K562 (cell line): ENCODE measurements around the gene CEP295NL. TPM values are rescaled to one million over a fixed set of nuclear protein-coding genes. Genes with fewer than 3 reads are reported as not detected.
"Not testable (repeated sequence)": the region's sequence is repeated elsewhere in the genome, so short reads cannot be mapped to it uniquely, and the experiment has no call there.

Experiments used
- ATAC-seq: fragments of 200-7000 bp; cut with Tn5 transposase; 3 replicates; pipeline ENCODE4 v1.9.1; 2020; ENCODE audit warnings: moderate library complexity
- BruUV-seq: library from RNA; stranded (reverse); fragments of 400-500 nt; replicated peaks from 2 replicates; lab custom pipeline; 2021; lab: Mats Ljungman, UMichigan
- CTCF ChIA-PET: fragments of 300-600 bp; formaldehyde crosslinking; extraction: SDS; loops from one replicate; lab custom pipeline; 2021; ENCODE audit warnings: low intra/inter-chr PET ratio; lab: Yijun Ruan, JAX
- POLR2A ChIA-PET: fragments of 300-600, 350-650 bp; sonication (Branson Sonifier 250); formaldehyde crosslinking; extraction: SDS; loops from one replicate; lab custom pipeline; 2021; ENCODE audit warnings: antibody characterized with exemption, inconsistent platforms; lab: Yijun Ruan, JAX
- DNase-seq, 4 experiments: peaks; one replicate each; pipeline versions ENCODE4 v3.0.0 to v3.0.0-alpha.2; 2011 to 2018; ENCODE audit warnings: low spot score in 3 of 4, mixed read lengths in 3 of 4; ENCODE audit errors: extremely low read depth in 1 of 4
- FAIRE-seq: peaks from 2 replicates; lab custom pipeline; 2011; peaks lifted over from hg19 to GRCh38; lab: Jason Lieb, UNC
- H2AFZ ChIP-seq: 2 replicates; pipeline ENCODE4 v1.6.0; 2011; ENCODE audit warnings: low read depth, low read length, control low read depth, inconsistent platforms
- H3K27ac ChIP-seq: fragments of 200-600 bp; 3 replicates; pipeline ENCODE4 v1.8.0; 2011; ENCODE audit warnings: low read depth, mild to moderate bottlenecking, control low read depth, inconsistent platforms, low read length, moderate library complexity, mixed read lengths; ENCODE audit errors: extremely low read depth
- H3K27me3 ChIP-seq, 2 experiments: fragments of 300-600 bp in 1 of 2; 2 replicates in 1 of 2; 3 replicates in 1 of 2; pipeline versions ENCODE4 v1.6.0 to v1.8.0; 2011; ENCODE audit warnings: inconsistent platforms in 2 of 2, low read length in 2 of 2, mild to moderate bottlenecking in 1 of 2, mixed read lengths in 1 of 2, moderate library complexity in 1 of 2; ENCODE audit not compliant: control insufficient read depth in 2 of 2, insufficient read depth in 2 of 2
- H3K36me3 ChIP-seq: fragments of 300-600 bp; 3 replicates; pipeline ENCODE4 v1.8.0; 2011; ENCODE audit warnings: mild to moderate bottlenecking, low read length, inconsistent platforms; ENCODE audit not compliant: control insufficient read depth, insufficient read depth
- H3K4me1 ChIP-seq, 2 experiments: fragments of 200-600 bp in 1 of 2; replicated peaks in 1 of 2; 2 replicates in 1 of 2; 3 replicates in 1 of 2; pipeline versions ENCODE4 v1.5.1 to v1.8.0; 2011; ENCODE audit warnings: inconsistent platforms in 2 of 2, low read length in 2 of 2, mild to moderate bottlenecking in 1 of 2, mixed read lengths in 1 of 2, moderate library complexity in 1 of 2; ENCODE audit not compliant: control insufficient read depth in 2 of 2, insufficient read depth in 2 of 2
- H3K4me2 ChIP-seq: 2 replicates; pipeline ENCODE4 v1.6.1; 2011; ENCODE audit warnings: low read length, control low read depth, inconsistent platforms, mixed read lengths; ENCODE audit not compliant: insufficient read depth
- H3K4me3 ChIP-seq: fragments of 200-600 bp; sonication (generic), shearing (Covaris generic); 2 replicates; pipeline ENCODE4 v1.5.1; 2016; ENCODE audit warnings: control low read depth, inconsistent platforms
- H3K79me2 ChIP-seq: fragments of 200-600 bp; 3 replicates; pipeline ENCODE4 v1.8.0; 2011; ENCODE audit warnings: low read length, inconsistent platforms; ENCODE audit not compliant: control insufficient read depth, insufficient read depth
- H3K9ac ChIP-seq, 2 experiments: 2 replicates each; pipeline versions ENCODE4 v1.6.0 to v1.6.1; 2011; ENCODE audit warnings: low read depth in 2 of 2, low read length in 2 of 2, control low read depth in 1 of 2, inconsistent platforms in 1 of 2, mild to moderate bottlenecking in 1 of 2, mixed read lengths in 1 of 2; ENCODE audit not compliant: insufficient read depth in 1 of 2
- H3K9me1 ChIP-seq: one replicate; pipeline ENCODE4 v1.6.0; 2011; ENCODE audit warnings: inconsistent platforms, mild to moderate bottlenecking, low read length, moderate library complexity; ENCODE audit not compliant: control insufficient read depth, insufficient read depth
- H3K9me3 ChIP-seq: replicated peaks from 2 replicates; pipeline ENCODE4 v1.5.1; 2011; ENCODE audit warnings: low read depth, low read length, inconsistent platforms; ENCODE audit not compliant: control insufficient read depth, insufficient read depth
- H4K20me1 ChIP-seq: replicated peaks from 2 replicates; pipeline ENCODE4 v1.6.1; 2011; ENCODE audit warnings: low read length, inconsistent platforms, mixed read lengths; ENCODE audit not compliant: control insufficient read depth, insufficient read depth
- WGBS: fragments of 100-300 bp; shearing (Covaris generic); methylation state at CpG from one replicate; pipeline ENCODE4 v1.1.6; 2016; ENCODE audit warnings: low coverage, mixed read lengths; ENCODE audit not compliant: insufficient coverage; ENCODE audit errors: missing lambda C conversion rate; 5-methylcytosine and 5-hydroxymethylcytosine counted together
- in situ Hi-C: fragments of 300-500 bp; cut with MboI; formaldehyde crosslinking; loops from 4 replicates; pipeline ENCODE4 v1.15.0; 2018; ENCODE audit warnings: inconsistent platforms, mixed read lengths
- intact Hi-C: fragments of 100-400 bp; cut with micrococcal nuclease; formaldehyde crosslinking; loops from 2 replicates; pipeline ENCODE4 v1.14.2; 2022
- polyA plus RNA-seq, 8 experiments: library from polyadenylated mRNA; depleted of rRNA in 4 of 8; stranded (reverse) in 5 of 8; unstranded in 3 of 8; fragments of >200 nt; fragmentation: Nextera tagmentation in 2 of 8; fragmentation: Illumina TruSeq in 1 of 8; extraction: Ambion mirVana in 2 of 8; extraction: Trizol in 1 of 8; gene quantifications; 2 replicates each; pipeline versions ENCODE4 v1.2.1 to v1.2.3, GENCODE V29; 2011 to 2014; ENCODE audit warnings: inconsistent platforms in 1 of 8, missing spikeins in 1 of 8
- total RNA-seq, 7 experiments: library from RNA; depleted of rRNA in 6 of 7; stranded (reverse); fragments of >200 nt in 6 of 7; fragmentation: Illumina TruSeq in 2 of 7; extraction: Trizol in 2 of 7; gene quantifications; 2 replicates each; pipeline versions ENCODE4 v1.2.1 to v1.2.3, GENCODE V29; 2011 to 2021; ENCODE audit warnings: low replicate concordance in 1 of 7
- TF ChIP-seq, protein P1 (sequence below), 2 experiments: fragments of 450-650 bp; IDR thresholded peaks; 2 replicates each; pipeline ENCODE4 v1.6.1; 2016
- TF ChIP-seq, protein P2 (sequence below): sonication (generic); formaldehyde crosslinking; IDR thresholded peaks from 2 replicates; pipeline ENCODE4 v1.8.0; 2022; ENCODE audit warnings: mild to moderate bottlenecking, missing genetic modification reagents
- TF ChIP-seq, protein P3 (sequence below): fragments of 250-450 bp; sonication (Bioruptor Pico); IDR thresholded peaks from 2 replicates; pipeline ENCODE4 v1.4.0; 2020

CEP295NL gene
- total and polyA plus RNA-seq, 9 of the 15 experiments (the other 6 are each of a cell fraction or from before 2014, with no cell fraction given), result not detected

DNA sequence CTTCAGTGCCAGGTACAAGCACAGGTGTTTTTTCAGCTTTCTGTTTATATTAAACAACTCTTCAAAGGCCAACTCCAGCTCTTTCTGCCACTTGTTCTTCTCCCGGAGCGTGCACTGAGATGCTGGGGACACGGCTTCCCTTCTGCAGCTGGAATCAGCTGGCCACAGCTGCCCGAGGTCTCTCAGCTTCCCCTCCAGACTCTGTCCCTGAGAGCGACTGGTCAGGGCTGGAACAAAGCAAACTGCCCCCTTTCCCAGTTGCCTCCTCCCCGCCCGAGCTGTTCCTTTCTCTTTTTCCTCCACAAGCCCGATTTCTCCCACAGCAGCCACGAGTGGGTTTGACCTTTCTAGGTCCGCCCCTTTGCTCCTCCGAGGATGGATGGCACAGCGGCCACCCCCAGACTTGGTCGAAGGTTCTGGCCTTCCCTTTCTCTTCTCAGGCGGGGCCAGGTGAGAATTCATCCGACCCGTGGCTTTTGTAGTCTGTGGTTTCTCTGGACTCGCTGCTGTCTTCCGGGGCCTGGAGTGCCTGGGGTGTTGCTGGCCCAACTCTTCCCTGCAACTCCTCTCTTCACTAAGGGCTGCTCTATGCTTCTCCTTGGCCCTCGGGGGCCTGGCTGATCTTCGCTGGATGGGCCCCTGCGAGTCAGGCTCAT lies 11.5 kb downstream of the CEP295NL start (continued):
- TF ChIP-seq, protein P1, sequence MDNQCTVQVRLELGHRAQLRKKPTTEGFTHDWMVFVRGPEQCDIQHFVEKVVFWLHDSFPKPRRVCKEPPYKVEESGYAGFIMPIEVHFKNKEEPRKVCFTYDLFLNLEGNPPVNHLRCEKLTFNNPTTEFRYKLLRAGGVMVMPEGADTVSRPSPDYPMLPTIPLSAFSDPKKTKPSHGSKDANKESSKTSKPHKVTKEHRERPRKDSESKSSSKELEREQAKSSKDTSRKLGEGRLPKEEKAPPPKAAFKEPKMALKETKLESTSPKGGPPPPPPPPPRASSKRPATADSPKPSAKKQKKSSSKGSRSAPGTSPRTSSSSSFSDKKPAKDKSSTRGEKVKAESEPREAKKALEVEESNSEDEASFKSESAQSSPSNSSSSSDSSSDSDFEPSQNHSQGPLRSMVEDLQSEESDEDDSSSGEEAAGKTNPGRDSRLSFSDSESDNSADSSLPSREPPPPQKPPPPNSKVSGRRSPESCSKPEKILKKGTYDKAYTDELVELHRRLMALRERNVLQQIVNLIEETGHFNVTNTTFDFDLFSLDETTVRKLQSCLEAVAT (IDR thresholded peaks at IDR 0.05), result no peak
- TF ChIP-seq, protein P2, sequence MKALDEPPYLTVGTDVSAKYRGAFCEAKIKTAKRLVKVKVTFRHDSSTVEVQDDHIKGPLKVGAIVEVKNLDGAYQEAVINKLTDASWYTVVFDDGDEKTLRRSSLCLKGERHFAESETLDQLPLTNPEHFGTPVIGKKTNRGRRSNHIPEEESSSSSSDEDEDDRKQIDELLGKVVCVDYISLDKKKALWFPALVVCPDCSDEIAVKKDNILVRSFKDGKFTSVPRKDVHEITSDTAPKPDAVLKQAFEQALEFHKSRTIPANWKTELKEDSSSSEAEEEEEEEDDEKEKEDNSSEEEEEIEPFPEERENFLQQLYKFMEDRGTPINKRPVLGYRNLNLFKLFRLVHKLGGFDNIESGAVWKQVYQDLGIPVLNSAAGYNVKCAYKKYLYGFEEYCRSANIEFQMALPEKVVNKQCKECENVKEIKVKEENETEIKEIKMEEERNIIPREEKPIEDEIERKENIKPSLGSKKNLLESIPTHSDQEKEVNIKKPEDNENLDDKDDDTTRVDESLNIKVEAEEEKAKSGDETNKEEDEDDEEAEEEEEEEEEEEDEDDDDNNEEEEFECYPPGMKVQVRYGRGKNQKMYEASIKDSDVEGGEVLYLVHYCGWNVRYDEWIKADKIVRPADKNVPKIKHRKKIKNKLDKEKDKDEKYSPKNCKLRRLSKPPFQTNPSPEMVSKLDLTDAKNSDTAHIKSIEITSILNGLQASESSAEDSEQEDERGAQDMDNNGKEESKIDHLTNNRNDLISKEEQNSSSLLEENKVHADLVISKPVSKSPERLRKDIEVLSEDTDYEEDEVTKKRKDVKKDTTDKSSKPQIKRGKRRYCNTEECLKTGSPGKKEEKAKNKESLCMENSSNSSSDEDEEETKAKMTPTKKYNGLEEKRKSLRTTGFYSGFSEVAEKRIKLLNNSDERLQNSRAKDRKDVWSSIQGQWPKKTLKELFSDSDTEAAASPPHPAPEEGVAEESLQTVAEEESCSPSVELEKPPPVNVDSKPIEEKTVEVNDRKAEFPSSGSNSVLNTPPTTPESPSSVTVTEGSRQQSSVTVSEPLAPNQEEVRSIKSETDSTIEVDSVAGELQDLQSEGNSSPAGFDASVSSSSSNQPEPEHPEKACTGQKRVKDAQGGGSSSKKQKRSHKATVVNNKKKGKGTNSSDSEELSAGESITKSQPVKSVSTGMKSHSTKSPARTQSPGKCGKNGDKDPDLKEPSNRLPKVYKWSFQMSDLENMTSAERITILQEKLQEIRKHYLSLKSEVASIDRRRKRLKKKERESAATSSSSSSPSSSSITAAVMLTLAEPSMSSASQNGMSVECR (CRISPR knock-in tag), result no peak

DNA sequence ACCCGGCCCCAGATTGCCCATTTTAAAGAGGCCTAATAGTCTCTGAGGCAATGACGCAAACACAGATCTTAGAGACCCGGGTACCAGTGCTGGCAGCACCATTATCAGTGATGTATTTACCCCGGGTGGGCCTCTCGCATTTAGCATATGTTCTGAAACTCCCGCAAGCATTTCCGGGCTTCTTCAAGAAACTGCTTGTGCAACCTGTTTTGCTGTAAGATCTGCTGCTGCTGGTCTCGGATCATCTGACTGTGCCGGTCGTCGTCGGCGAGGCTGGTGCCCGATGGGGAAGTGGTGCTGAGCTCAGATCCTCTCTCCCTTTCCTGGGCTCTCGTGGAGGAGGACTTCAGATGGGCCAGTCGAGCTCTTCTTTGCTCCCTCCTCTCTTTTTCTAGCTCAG lies 12.5 kb downstream of the CEP295NL start:
- intact Hi-C loops, result no loop called here
- Histone ChIP-seq H3K79me2 (no peaks in the 10 kb centered on the region), H4K20me1 (peaks cover 14% of the 10 kb centered on the region), H3K4me3 (no peak overlapping the region), H3K27me3 (peaks cover 43 to 85% of the 10 kb centered on the region in 2 experiments), H3K36me3 (no peaks in the 10 kb centered on the region), H2AFZ (no peak overlapping the region), H3K27ac (no peak overlapping the region), H3K9ac (no peak overlapping the region), H3K9me1 (no peaks in the 10 kb centered on the region), H3K9me3 (no peaks in the 10 kb centered on the region; the same call in 1 of the 2 replicates), H3K4me2 (no peak overlapping the region), H3K4me1 (no peaks in the 10 kb centered on the region)
- in situ Hi-C loops, result no loop called here
- DNase-seq (no peak), FAIRE-seq (no peak), ATAC-seq (no peak)
- CTCF ChIA-PET, result no interaction called here
- TF ChIP-seq, protein P3, sequence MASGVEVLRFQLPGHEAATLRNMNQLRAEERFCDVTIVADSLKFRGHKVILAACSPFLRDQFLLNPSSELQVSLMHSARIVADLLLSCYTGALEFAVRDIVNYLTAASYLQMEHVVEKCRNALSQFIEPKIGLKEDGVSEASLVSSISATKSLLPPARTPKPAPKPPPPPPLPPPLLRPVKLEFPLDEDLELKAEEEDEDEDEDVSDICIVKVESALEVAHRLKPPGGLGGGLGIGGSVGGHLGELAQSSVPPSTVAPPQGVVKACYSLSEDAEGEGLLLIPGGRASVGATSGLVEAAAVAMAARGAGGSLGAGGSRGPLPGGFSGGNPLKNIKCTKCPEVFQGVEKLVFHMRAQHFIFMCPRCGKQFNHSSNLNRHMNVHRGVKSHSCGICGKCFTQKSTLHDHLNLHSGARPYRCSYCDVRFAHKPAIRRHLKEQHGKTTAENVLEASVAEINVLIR (CRISPR knock-in tag), result no peak
- BruUV-seq, result no TSS peak
- WGBS, result 7% methylated on average over 16 of the region's 16 CpGs
- POLR2A ChIA-PET, result interaction anchor here (0.6 to 1.9 kb wide), 3 partner anchors 8 to 19 kb away, joined by 3 to 6 read pairs (median 5); no protein-coding TSS in a partner anchor

DNA sequence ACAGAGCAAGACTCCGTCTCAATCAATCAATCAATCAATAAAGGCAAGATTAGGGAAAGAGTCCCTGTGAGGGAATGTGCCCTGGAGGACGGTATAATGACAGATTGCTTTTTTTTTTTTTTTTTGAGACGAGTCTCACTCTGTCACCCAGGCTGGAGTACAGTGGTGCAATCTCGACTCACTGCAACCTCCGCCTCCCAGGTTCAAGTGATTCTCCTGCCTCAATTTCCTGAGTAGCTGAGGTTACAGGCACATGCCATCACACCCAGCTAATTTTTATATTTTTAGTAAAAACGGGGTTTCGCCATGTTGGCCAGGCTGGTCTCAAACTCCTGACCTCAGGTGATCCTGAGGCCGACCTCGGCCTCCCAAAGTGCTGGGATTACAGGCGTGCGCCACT lies 12.9 kb downstream of the CEP295NL start:
- H3K4me2 ChIP-seq, H3K79me2 ChIP-seq, CTCF ChIA-PET, H3K4me3 ChIP-seq, BruUV-seq, H2AFZ ChIP-seq, H3K9ac ChIP-seq, H3K27ac ChIP-seq, H3K4me1 ChIP-seq, H3K9me1 ChIP-seq, ATAC-seq, in situ Hi-C loops, intact Hi-C loops, H3K36me3 ChIP-seq, DNase-seq, H3K9me3 ChIP-seq, FAIRE-seq: not testable (repeated sequence)
- Histone ChIP-seq H4K20me1 (peaks cover 14% of the 10 kb centered on the region), H3K27me3 (peaks cover 43 to 85% of the 10 kb centered on the region in 2 experiments)
- 9% methylated on average over 9 of the region's 11 CpGs for WGBS
- POLR2A ChIA-PET, result interaction anchor here (0.6 to 1.9 kb wide), 2 partner anchors 10 to 18 kb away, joined by 5 to 6 read pairs; no protein-coding TSS in a partner anchor
